ENCODE measurements around the gene MCF2L2. TPM values are rescaled to one million over a fixed set of nuclear protein-coding genes. Genes with fewer than 3 reads are reported as not detected.

The MCF2L2 gene
- polyA plus RNA-seq, 4 donors = 0.61 to 1.7 (median 1.5) TPM

GRCh38 chr3:183151821-183152351 lies 276.5 kb downstream of the MCF2L2 start:
- no peak for DNase-seq (ENCODE audit: low read depth in 4 of 4, low spot score in 2 of 4)

GRCh38 chr3:183151086-183151485 lies 277.3 kb downstream of the MCF2L2 start:
- no peak for DNase-seq (ENCODE audit: low read depth in 4 of 4, low spot score in 2 of 4)

GRCh38 chr3:183149915-183150750 lies 278.3 kb downstream of the MCF2L2 start:
- no peak for DNase-seq (ENCODE audit: low read depth in 4 of 4, low spot score in 2 of 4)

- DNase-seq (ENCODE audit: low read depth in 4 of 4, low spot score in 2 of 4) = no peak
Measured at GRCh38 chr3:183148056-183148455, 280.4 kb downstream of the MCF2L2 start.

- DNase-seq (ENCODE audit: low read depth in 4 of 4, low spot score in 2 of 4) = no peak
Measured at GRCh38 chr3:183144363-183144762, 284.1 kb downstream of the MCF2L2 start.

- no peak for DNase-seq (ENCODE audit: low read depth in 4 of 4, low spot score in 2 of 4)
Measured at GRCh38 chr3:183142199-183142598, 286.2 kb downstream of the MCF2L2 start.

GRCh38 chr3:183134844-183135243 lies 293.6 kb downstream of the MCF2L2 start:
- no peak for DNase-seq (ENCODE audit: low read depth in 4 of 4, low spot score in 2 of 4)

GRCh38 chr3:183132409-183132808 lies 296.0 kb downstream of the MCF2L2 start:
- no peak for DNase-seq (ENCODE audit: low read depth in 4 of 4, low spot score in 2 of 4)

- no peak for DNase-seq (ENCODE audit: low read depth in 4 of 4, low spot score in 2 of 4)
Measured at GRCh38 chr3:183131735-183132134, 296.7 kb downstream of the MCF2L2 start.

GRCh38 chr3:183131186-183131725 lies 297.2 kb downstream of the MCF2L2 start:
- DNase-seq (ENCODE audit: low read depth in 4 of 4, low spot score in 2 of 4) = no peak

GRCh38 chr3:183129243-183129642 lies 299.2 kb downstream of the MCF2L2 start:
- no peak for DNase-seq (ENCODE audit: low read depth in 4 of 4, low spot score in 2 of 4)

GRCh38 chr3:183128709-183129108 lies 299.7 kb downstream of the MCF2L2 start:
- no peak for DNase-seq (ENCODE audit: low read depth in 4 of 4, low spot score in 2 of 4)

Other genes with a start within 250 kb of the MCF2L2 start
- 10 to 100 TPM; 22.6 to 26.9 (median 24.0) TPM for gene B3GNT5, start 175.4 kb downstream of the MCF2L2 start, polyA plus RNA-seq (ENCODE audit: insufficient read length in 4 of 4)
- gene KLHL6, start 127.1 kb upstream of the MCF2L2 start, polyA plus RNA-seq (ENCODE audit: insufficient read length in 4 of 4) = 1 to 10 TPM in 3 of 4 donors, under 1 TPM in 1; 0.94 to 1.6 (median 1.4) TPM
- gene KLHL24, start 207.0 kb upstream of the MCF2L2 start, polyA plus RNA-seq (ENCODE audit: insufficient read length in 4 of 4) = 10 to 100 TPM; 45.3 to 54.7 (median 47.2) TPM